HFF-Myc (cell line): ENCODE data around the gene CHD6.
A peak's percentile ranks its signal among the peaks of the same experiment; 100 is the strongest.

Source experiments
- DNase-seq: peaks from one replicate; pipeline ENCODE4 v3.0.0-alpha.2; 2011; ENCODE audit warnings: low read depth; ENCODE audit errors: extremely low read depth
- H3K4me3 ChIP-seq: replicated peaks from 2 replicates; pipeline ENCODE4 v1.5.1; 2011; ENCODE audit warnings: low read depth, mild to moderate bottlenecking, control low read depth, low read length
- CTCF ChIP-seq: IDR thresholded peaks from 2 replicates; pipeline ENCODE4 v1.5.1; 2012; ENCODE audit warnings: mild to moderate bottlenecking, low read depth, low read length, control low read depth; ENCODE audit errors: missing control alignments

Gene CHD6

DNA sequence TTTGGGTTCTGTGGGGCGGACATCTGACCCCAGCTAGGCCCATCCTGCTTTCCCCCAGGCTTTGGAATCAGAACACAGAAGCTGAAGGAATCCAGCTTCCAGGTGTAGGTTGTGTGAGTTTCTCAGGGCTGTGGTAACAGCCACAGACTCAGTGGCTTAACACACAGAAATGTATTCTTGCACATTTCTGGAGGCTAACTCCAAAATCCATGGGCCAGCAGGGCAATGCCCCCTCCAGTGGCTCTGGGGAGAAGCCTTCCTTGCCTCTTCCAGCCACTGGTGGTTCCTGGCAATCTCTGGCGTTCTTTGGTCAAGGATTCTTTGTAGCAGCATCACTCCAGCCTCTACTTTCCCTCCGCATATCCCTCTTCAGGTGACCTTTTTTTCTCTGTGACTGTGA is 250.2 kb downstream of the CHD6 start:
- TF ChIP-seq CTCF = no peak
- no peak for DNase-seq
- no peak overlapping the region for H3K4me3 ChIP-seq

GRCh38 chr20:41367393-41367695 is 250.8 kb downstream of the CHD6 start:
- DNase-seq = no peak
- H3K4me3 ChIP-seq = no peak overlapping the region
- no peak for TF ChIP-seq CTCF

- peak within 1 kb of the TSS; percentile 38 for H3K4me3 ChIP-seq
- DNase-seq = no peak
- no peak for TF ChIP-seq CTCF
These were observed 251.4 kb downstream of the CHD6 start, which contains the start of gene EMILIN3 for GRCh38 chr20:41366546-41367392. EMILIN3 (minus strand) TSS chr20:41366818; CDS start chr20:41366634, 184 bp downstream.

DNA sequence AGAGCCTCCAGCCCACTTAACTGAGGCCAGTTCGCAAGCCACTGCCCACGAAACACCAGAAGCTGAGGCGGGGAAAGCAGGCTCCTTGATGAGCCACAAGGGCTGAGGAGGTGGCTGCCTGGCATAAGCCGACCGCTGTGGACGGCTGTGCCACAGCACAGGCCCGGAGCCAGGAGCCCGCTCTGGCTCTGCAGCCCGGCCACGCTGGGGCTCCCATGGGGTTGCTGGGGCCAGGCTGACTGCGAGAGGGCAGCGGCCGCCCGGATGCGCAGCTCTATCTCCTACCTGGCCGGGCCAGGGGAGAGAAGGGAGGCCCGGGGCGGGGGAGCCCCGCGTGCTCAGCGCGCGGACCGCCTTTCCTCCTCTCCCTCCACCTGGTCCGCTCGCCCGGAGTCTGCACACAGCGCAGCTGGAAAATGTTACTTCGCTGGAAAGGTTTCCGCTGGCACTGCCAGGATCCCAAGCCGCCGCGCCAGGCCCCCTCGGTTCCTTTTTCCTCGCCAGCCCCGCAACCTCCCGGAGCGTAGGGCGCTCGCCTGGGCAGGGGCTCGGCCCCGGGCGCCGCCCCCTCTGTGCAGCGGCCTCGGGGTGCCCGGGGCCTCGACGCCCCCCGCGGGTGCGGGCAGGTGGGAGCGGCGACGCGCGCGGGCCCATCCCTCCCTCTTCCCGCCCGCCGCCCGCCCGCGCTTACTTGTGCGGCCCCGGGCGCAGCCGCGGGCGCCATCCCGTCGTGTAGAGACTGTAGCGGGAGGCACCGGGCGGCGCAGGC is 252.2 kb downstream of the CHD6 start:
- peak overlapping the region; percentile 38 for H3K4me3 ChIP-seq
- no peak for DNase-seq
- TF ChIP-seq CTCF = no peak

GRCh38 chr20:41364967-41365765 is 253.0 kb downstream of the CHD6 start:
- DNase-seq = no peak
- TF ChIP-seq CTCF = no peak
- H3K4me3 ChIP-seq = peak overlapping the region; percentile 38

GRCh38 chr20:41364236-41364855 is 253.8 kb downstream of the CHD6 start:
- peak; percentile 8 for TF ChIP-seq CTCF
- no peak for DNase-seq
- H3K4me3 ChIP-seq = no peak overlapping the region
